ENCODE data around the gene ZNF513.
"Not testable (repeated sequence)": the region's sequence is repeated elsewhere in the genome, so short reads cannot be mapped to it uniquely, and the experiment has no call there.

Gene ZNF513, protein sequence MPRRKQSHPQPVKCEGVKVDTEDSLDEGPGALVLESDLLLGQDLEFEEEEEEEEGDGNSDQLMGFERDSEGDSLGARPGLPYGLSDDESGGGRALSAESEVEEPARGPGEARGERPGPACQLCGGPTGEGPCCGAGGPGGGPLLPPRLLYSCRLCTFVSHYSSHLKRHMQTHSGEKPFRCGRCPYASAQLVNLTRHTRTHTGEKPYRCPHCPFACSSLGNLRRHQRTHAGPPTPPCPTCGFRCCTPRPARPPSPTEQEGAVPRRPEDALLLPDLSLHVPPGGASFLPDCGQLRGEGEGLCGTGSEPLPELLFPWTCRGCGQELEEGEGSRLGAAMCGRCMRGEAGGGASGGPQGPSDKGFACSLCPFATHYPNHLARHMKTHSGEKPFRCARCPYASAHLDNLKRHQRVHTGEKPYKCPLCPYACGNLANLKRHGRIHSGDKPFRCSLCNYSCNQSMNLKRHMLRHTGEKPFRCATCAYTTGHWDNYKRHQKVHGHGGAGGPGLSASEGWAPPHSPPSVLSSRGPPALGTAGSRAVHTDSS

GRCh38 chr2:27380626-27381545 is at the start of gene ZNF513:
Gene ZNF513, minus strand, starts transcription at chr2:27380734. Its CDS starts 208 bp downstream, at chr2:27380526.
- DNase-seq = peak; percentile 84 to 99 (median 96)

GRCh38 chr2:27428978-27429541 is 48.5 kb upstream of the ZNF513 start:
- peak in 53 of 58 donors; percentile 25 to 88 (median 72) for DNase-seq

DNA sequence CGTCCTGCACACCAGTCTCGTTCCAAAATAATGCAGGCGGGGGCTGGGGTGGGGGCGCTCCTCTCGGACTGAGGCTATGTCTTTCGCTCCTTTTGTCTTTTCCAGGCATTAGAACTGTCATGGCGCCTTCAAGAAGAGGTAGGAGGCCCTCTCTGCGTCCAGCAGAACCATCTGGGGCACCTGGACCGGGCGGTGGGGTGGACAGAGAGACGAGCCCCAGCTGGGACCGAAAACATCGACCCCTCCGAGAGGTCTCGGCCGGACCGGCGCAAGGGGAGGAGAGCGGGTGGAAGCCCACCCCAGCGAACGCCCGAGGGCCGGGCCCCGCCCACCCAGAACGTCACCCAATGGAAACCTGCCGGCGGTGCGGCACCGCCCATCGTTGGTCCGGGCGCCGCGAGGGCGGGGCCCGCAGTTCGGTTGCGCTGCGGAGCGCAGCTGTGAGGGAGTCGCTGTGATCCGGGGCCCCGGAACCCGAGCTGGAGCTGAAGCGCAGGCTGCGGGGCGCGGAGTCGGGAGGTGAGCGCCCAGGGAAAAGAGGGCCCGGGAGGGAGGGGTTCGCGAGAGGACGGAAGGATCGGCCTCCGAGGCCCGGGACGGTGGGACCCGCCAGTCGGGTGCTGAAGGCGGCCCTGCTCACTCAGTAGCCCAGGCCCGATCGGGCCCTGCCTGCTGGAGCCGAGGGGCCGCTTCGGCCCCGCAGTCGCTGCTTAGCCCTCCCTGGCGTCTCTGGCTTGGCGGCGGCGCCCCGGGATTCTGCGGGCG is 47.9 kb upstream of the ZNF513 start, which contains the start of gene NRBP1:
Gene NRBP1, plus strand, starts transcription at position 419 of the 765 bp plus-strand sequence. CDS start 4,643 bp downstream, outside the sequence.
- peak; percentile 63 to 95 (median 88) for DNase-seq

- no peak for DNase-seq
Observed at GRCh38 chr2:27427863-27428212, 47.3 kb upstream of the ZNF513 start.

DNA sequence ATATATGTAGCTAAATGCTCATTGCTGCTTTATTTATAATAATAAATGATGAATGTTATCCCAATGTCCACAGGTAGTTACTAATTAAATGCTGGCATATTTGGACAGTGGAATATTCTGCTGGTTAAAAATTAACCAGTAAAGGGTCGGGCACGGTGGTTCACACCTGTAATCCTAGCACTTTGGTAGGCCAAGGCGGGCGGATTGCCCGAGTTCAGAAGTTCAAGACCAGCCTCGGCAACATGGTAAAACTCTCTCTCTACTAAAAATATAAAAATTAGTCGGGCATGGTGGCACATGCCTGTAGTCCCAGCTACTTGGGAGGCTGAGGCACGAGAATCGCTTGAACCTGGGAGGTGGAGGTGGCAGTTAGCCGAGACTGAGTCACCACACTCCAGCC is 44.5 kb upstream of the ZNF513 start:
- DNase-seq = not testable (repeated sequence)

- no peak for DNase-seq
Observed at GRCh38 chr2:27422958-27423357, 42.4 kb upstream of the ZNF513 start.

DNA sequence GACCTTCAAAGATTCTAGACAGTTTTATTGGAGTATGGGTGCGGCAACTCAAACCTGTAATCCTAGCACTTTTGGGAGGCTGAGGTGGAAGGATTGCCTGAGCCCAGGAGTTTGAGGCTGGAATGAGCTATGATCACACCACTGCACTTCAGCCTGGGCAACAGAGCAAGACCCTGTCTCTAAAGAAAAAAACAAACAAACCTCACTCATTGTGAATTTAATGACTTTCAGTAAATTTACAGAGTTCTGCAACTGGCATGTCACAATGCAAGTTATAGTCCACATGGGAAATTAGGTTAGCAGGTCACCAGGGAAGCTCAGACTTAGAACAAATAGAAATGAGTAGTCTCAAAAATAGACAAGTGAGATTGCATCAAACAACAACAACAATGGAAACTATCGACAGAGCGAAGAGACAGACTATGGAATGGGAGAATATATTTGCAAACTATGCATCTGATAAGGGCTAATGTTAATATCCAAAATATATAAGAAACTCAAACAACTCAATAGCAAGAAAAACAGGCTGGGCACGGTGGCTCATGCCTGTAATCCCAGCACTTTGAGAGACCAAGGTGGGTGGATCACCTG is 41.2 kb upstream of the ZNF513 start:
- no peak for DNase-seq

- no peak for DNase-seq
Observed at GRCh38 chr2:27420996-27421395, 40.5 kb upstream of the ZNF513 start.

DNA sequence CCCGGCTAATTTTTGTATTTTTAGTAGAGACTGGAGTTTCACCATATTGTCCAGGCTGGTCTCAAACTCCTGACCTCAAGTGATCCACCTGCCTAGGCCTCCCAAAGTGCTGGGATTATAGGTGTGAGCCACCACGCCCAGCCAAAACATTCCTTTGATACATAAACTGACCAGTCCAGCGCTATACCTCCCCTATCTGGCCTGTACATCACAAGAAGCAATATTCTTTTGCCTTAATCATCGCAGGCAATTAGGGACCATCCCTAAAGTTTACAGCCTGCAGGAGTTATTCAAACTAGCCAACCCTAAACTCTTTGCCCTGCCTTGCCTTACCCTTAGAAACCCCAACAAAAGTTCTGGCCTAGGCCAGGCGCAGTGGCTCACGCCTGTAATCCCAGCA is 35.6 kb upstream of the ZNF513 start:
- DNase-seq = no peak

DNA sequence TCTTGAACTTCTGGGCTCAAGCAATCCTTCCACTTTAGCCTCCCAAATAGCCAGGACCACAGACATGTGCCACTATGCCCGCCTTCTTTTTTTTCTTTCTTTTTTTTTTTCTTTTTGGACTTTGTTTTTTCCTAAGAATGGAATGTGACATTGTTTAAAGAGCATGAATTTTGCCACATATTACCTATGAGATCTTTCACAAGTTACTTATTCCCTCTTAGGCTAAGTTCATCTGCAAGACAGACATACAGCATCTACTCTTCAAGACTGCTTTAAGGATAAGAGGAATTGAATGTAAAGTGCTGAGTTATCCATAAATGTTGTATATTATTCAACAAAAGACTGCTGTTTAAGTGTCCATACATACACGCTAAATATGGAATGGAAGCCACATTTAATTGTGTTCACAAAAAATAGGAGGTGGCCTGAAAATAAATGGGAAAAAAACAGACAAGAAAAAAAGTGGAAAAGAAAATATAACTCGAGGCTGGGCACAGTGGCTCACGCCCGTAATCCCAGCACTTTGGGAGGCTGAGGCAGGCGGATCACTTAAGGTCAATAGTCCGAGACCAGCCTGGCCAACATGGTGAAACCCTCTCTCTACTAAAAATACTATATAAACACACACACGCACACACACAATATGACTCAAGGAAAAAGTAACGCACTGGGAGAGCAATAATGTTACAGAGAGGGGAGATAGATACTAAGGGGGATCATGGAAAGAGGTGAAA is 32.1 kb upstream of the ZNF513 start:
- DNase-seq = no peak

GRCh38 chr2:27409321-27410073 is 29.0 kb upstream of the ZNF513 start, which contains the start of gene PPM1G:
Gene PPM1G, minus strand, starts transcription at chr2:27409591. Its CDS starts 169 bp downstream, at chr2:27409422.
- peak; percentile 49 to 98 (median 90) for DNase-seq

DNA sequence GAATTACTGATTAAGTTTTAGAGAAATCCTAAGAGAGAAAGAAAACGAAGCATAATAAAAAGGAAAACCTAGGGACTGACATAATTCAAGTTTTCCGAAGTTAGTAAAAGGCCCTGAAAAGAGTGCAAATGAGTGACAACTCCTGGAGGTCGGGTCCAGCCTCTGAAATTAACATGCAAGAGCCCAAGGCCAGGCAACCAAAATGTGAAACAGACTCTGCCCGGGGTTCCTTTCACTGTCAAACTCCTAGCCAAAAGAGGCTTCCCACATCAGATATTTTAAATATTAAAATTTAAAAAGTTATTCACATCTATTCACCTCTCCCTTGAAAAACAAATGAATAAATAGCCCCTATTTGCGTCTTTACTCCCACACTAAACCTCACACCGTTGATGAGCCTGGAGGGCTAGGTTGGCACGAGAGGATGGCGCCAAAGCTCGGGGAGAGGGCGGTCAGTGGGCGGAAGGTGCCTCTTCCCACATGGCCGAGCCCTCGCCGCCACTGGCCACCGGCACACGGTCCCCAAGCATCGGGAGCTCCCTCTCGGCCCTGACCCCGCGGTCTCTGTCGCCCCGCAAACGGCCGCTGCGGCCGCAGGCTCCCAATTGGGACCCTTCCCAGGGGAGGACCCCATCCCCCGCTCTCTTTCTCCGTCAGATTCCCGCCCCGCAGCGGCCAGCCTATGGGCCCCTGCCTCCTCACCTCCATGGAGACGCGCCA is 28.2 kb upstream of the ZNF513 start:
- peak in 3 of 58 donors; percentile 18 to 34 (median 33) for DNase-seq

DNA sequence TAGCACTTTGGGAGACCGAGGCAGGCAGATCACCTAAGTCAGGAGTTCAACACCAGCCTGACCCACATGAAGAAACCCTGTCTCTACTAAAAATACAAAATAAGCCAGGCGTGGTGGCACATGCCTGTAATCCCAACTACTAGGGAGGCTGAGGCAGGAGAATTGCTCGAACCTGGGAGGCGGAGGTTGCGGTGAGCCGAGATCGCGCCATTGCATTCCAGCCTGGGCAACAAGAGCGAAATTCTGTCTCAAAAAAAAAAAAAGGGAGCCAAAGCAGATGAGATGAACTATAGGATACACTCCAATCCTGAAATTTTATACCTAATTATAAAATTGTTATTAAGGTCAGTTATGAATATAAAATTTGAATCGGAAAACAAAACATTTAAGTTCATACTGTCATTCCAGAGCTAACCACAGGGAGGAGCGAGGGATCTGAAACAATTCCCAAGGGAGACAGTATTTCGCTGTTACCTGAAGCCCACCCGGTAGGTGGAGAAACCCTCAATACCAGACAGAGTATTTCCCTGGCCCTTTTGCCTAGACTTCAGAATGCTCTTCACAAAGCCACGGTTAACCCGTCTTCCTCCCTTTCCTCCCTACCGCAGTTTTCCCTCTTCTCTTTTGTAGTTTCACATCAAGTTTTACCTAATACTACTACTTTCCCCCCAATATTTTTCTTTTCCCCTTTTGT is 27.4 kb upstream of the ZNF513 start:
- DNase-seq = peak in 1 of 58 donors; percentile 7

DNA sequence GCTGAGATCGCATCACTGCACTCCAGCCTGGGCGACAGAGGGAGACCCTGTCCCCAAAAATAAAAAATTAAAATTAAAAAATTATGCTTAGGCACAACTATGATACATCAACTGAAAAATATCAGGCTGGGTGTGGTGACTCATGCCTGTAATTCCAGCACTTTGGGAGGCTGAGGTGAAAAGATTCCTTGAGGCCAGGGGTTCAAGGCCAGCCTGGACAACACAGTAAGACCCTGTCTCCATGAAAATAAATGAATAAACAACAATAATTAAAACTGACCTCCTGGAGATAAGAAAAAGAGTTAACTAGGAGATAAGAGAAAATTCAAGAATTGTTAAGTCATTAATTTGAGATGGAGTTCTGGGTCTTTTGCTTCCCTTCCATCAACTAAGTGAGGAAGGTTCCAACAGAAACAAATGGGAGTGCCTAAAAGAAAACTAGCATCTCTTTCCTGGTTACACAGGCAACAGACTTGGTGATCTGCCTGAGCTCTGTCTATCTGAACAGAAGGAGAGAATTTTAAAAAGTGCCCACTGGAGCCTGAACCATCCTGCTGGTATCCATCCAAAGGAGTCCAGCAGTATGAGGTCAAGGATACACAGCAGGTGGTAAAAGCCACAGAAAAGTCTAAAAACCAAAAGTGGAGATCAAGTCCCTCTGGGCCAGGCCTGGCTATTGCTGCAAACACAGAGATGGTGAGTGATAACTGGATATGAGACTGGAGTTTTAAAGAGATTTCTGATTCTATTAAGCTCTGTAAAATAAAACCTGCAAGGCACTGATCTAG is 20.0 kb upstream of the ZNF513 start:
- DNase-seq = no peak

- no peak for DNase-seq
Observed at GRCh38 chr2:27398962-27399361, 18.4 kb upstream of the ZNF513 start.

- no peak for DNase-seq
Observed at GRCh38 chr2:27393225-27393624, 12.7 kb upstream of the ZNF513 start.

Measured in anterior cingulate cortex (tissue), 58 donors.